HepG2 (cell line): Measurements from ENCODE around the gene RGP1.

ENCODE experiments used
- EEA1 ChIP-seq: sonication (generic); formaldehyde crosslinking; IDR thresholded peaks from 2 replicates; pipeline ENCODE4 v1.5.1; 2020; ENCODE audit warnings: mild to moderate bottlenecking, missing genetic modification reagents, borderline replicate concordance
- HMG20B ChIP-seq: conservative IDR thresholded peaks from 2 replicates; pipeline ENCODE4 v1.6.1; 2016; ENCODE audit warnings: missing genetic modification reagents, missing compliant biosample characterization
- HOXA9 ChIP-seq: sonication (generic); formaldehyde crosslinking; IDR thresholded peaks from 2 replicates; pipeline ENCODE4 v1.8.1; 2022; ENCODE audit warnings: missing genetic modification reagents, mild to moderate bottlenecking, moderate library complexity, borderline replicate concordance
- POLR2A ChIP-seq, 2 experiments: IDR thresholded peaks; 2 replicates each; pipeline ENCODE4 v1.6.1; 2011; ENCODE audit warnings: low read depth in 2 of 2, low read length in 2 of 2, mild to moderate bottlenecking in 1 of 2, moderate library complexity in 1 of 2; ENCODE audit not compliant: insufficient read depth in 1 of 2
- PRPF4 ChIP-seq: fragments of 200-400 bp; formaldehyde crosslinking; IDR thresholded peaks from 2 replicates; pipeline ENCODE4 v1.6.1; 2016; ENCODE audit warnings: low read length, low read depth; ENCODE audit not compliant: poor library complexity, severe bottlenecking
- REST ChIP-seq, 2 experiments: IDR thresholded peaks; 2 replicates each; pipeline ENCODE4 v1.6.1; 2011 to 2012; ENCODE audit warnings: low read length in 2 of 2, borderline replicate concordance in 1 of 2, low read depth in 1 of 2, mild to moderate bottlenecking in 1 of 2, moderate library complexity in 1 of 2
- SIN3A ChIP-seq: IDR thresholded peaks from 2 replicates; pipeline ENCODE4 v1.6.1; 2011; ENCODE audit warnings: low read depth, mild to moderate bottlenecking, control low read depth, low read length, borderline replicate concordance
- TAF1 ChIP-seq: sonication (generic); formaldehyde crosslinking; IDR thresholded peaks from 2 replicates; pipeline ENCODE4 v1.4.0; 2020; ENCODE audit warnings: missing genetic modification reagents
- ZBTB40 ChIP-seq, 2 experiments: fragments of 450-650 bp in 1 of 2; sonication (generic) in 1 of 2; formaldehyde crosslinking in 1 of 2; IDR thresholded peaks; 2 replicates each; pipeline versions ENCODE4 v1.6.1 to v1.8.0; 2016 to 2022; ENCODE audit warnings: antibody characterized with exemption in 1 of 2, mild to moderate bottlenecking in 1 of 2, missing genetic modification reagents in 1 of 2
- ZMAT3 ChIP-seq: sonication (generic); formaldehyde crosslinking; conservative IDR thresholded peaks from 2 replicates; pipeline ENCODE4 v1.7.0; 2021; ENCODE audit warnings: missing genetic modification reagents
- ZNF296 ChIP-seq: sonication (generic); formaldehyde crosslinking; conservative IDR thresholded peaks from 2 replicates; pipeline ENCODE4 v1.5.0; 2020; ENCODE audit warnings: mild to moderate bottlenecking, missing genetic modification reagents

DNA sequence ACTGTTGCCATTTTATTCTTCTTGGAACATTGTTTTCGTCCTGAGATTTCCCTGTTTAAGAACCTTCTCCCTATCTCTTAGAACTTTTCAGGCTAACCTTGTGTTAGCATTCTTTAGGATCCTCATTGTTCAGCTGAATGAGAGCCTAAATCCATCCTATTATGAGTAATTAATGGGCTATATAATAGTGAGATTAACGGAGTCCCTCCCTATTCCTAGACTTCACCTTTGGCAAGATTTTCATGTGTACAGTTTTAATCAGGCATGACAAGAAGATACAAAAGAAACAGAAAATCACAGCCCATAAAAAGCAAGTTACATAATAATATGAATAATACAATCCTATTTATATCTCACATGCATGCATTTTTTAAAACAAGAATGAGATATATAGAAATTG lies 14.1 kb downstream of the RGP1 start:
- TF ChIP-seq ZMAT3 (CRISPR knock-in tag): no peak
- TF ChIP-seq EEA1 (CRISPR knock-in tag): no peak
- no peak for TF ChIP-seq PRPF4
- TF ChIP-seq POLR2A (IDR thresholded peaks at IDR 0.05; ENCODE audit: insufficient read depth in 1 of 2, low read depth in 2 of 2, low read length in 2 of 2): no peak
- TF ChIP-seq ZBTB40 (IDR thresholded peaks at IDR 0.05): no peak
- TF ChIP-seq ZBTB40 (CRISPR knock-in tag; IDR thresholded peaks at IDR 0.05): no peak
- TF ChIP-seq SIN3A: no peak
- no peak for TF ChIP-seq HMG20B (CRISPR knock-in tag)
- no peak for TF ChIP-seq HOXA9
- TF ChIP-seq TAF1 (CRISPR knock-in tag): no peak
- no peak for TF ChIP-seq REST (IDR thresholded peaks at IDR 0.05; ENCODE audit: borderline replicate concordance in 1 of 2, low read depth in 1 of 2, low read length in 2 of 2)
- no peak for TF ChIP-seq ZNF296 (CRISPR knock-in tag)
